ENCODE data around the gene MYO7B.

Gene MYO7B

GRCh38 chr2:127562936-127563335 lies 27.5 kb downstream of the MYO7B start:
- H2AFZ ChIP-seq (ENCODE audit: low read depth, low read length), result no peak overlapping the region
- no peak overlapping the region for H3K9ac ChIP-seq (ENCODE audit: low read length)
- no peaks in the 10 kb centered on the region for H3K36me3 ChIP-seq (ENCODE audit: control insufficient read depth in 1 of 2, insufficient read depth in 2 of 2, low read depth in 1 of 2, low read length in 2 of 2)
- H3K27me3 ChIP-seq (ENCODE audit: control insufficient read depth in 1 of 2, insufficient read depth in 1 of 2, low read length in 2 of 2), result peaks cover 21 to 23% of the 10 kb centered on the region in 2 experiments
- no peak overlapping the region for H3K27ac ChIP-seq (ENCODE audit: low read length, poor library complexity, severe bottlenecking)
- no peaks in the 10 kb centered on the region for H3K79me1 ChIP-seq (replicated peaks; ENCODE audit: low read length, poor library complexity, severe bottlenecking)
- H3K4ac ChIP-seq (ENCODE audit: low read depth in 1 of 2, low read length in 2 of 2), result no peak overlapping the region
- no peak overlapping the region for H2BK5ac ChIP-seq (ENCODE audit: low read depth, low read length, poor library complexity, severe bottlenecking)
- no peak overlapping the region for H3K14ac ChIP-seq (ENCODE audit: low read length in 2 of 2)
- no peak overlapping the region for H2BK15ac ChIP-seq (ENCODE audit: low read depth, poor library complexity, severe bottlenecking)
- H2BK120ac ChIP-seq (ENCODE audit: low read depth, low read length), result no peak overlapping the region
- no peak overlapping the region for H3K18ac ChIP-seq (ENCODE audit: low read depth in 1 of 2, low read length in 2 of 2)
- H3K4me2 ChIP-seq (ENCODE audit: low read length, poor library complexity, severe bottlenecking), result no peak overlapping the region
- no peak overlapping the region for H3K4me3 ChIP-seq (ENCODE audit: insufficient read depth in 1 of 2, low read depth in 1 of 2, low read length in 2 of 2)
- H3K9me3 ChIP-seq (ENCODE audit: control insufficient read depth, low read length), result no peaks in the 10 kb centered on the region
- DNase-seq, result no peak
- no peak overlapping the region for H4K91ac ChIP-seq (ENCODE audit: low read length)
- no peaks in the 10 kb centered on the region for H3K4me1 ChIP-seq (ENCODE audit: control insufficient read depth, insufficient read depth, low read depth, low read length)
- no peak overlapping the region for H4K8ac ChIP-seq (ENCODE audit: low read length)
- WGBS, result no CpG with 5 or more reads among the region's 2 CpGs
- H2AK5ac ChIP-seq (ENCODE audit: low read length, severe bottlenecking), result no peak overlapping the region
- H2BK12ac ChIP-seq (ENCODE audit: low read length in 2 of 2), result no peak overlapping the region
- no peak overlapping the region for H3K23ac ChIP-seq (ENCODE audit: low read length in 2 of 2)

- Histone ChIP-seq H2AK5ac (ENCODE audit: low read length, severe bottlenecking) (no peak overlapping the region), H3K4me3 (ENCODE audit: insufficient read depth in 1 of 2, low read depth in 1 of 2, low read length in 2 of 2) (no peak overlapping the region), H2BK5ac (ENCODE audit: low read depth, low read length, poor library complexity, severe bottlenecking) (no peak overlapping the region), H2BK15ac (ENCODE audit: low read depth, poor library complexity, severe bottlenecking) (no peak overlapping the region), H3K14ac (ENCODE audit: low read length in 2 of 2) (no peak overlapping the region), H3K79me1 (replicated peaks; ENCODE audit: low read length, poor library complexity, severe bottlenecking) (no peaks in the 10 kb centered on the region), H4K8ac (ENCODE audit: low read length) (no peak overlapping the region), H3K4ac (ENCODE audit: low read depth in 1 of 2, low read length in 2 of 2) (no peak overlapping the region), H3K27me3 (ENCODE audit: control insufficient read depth in 1 of 2, insufficient read depth in 1 of 2, low read length in 2 of 2) (peaks cover 20 to 21% of the 10 kb centered on the region in 2 experiments), H3K18ac (ENCODE audit: low read depth in 1 of 2, low read length in 2 of 2) (no peak overlapping the region), H2BK12ac (ENCODE audit: low read length in 2 of 2) (no peak overlapping the region), H3K9me3 (ENCODE audit: control insufficient read depth, low read length) (no peaks in the 10 kb centered on the region), H3K4me1 (ENCODE audit: control insufficient read depth, insufficient read depth, low read depth, low read length) (no peaks in the 10 kb centered on the region), H2BK120ac (ENCODE audit: low read depth, low read length) (no peak overlapping the region), H3K4me2 (ENCODE audit: low read length, poor library complexity, severe bottlenecking) (no peak overlapping the region), H3K27ac (ENCODE audit: low read length, poor library complexity, severe bottlenecking) (no peak overlapping the region), H3K9ac (ENCODE audit: low read length) (no peak overlapping the region), H4K91ac (ENCODE audit: low read length) (no peak overlapping the region), H3K36me3 (ENCODE audit: control insufficient read depth in 1 of 2, insufficient read depth in 2 of 2, low read depth in 1 of 2, low read length in 2 of 2) (no peaks in the 10 kb centered on the region), H3K23ac (ENCODE audit: low read length in 2 of 2) (no peak overlapping the region), H2AFZ (ENCODE audit: low read depth, low read length) (no peak overlapping the region)
- no peak for DNase-seq
- WGBS, result 84% methylated on average over 11 of the region's 14 CpGs
Observed at GRCh38 chr2:127563458-127564428, 28.3 kb downstream of the MYO7B start.

GRCh38 chr2:127564429-127565260 lies 29.2 kb downstream of the MYO7B start:
- Histone ChIP-seq H3K4ac (ENCODE audit: low read depth in 1 of 2, low read length in 2 of 2) (no peak overlapping the region), H3K23ac (ENCODE audit: low read length in 2 of 2) (no peak overlapping the region), H2AFZ (ENCODE audit: low read depth, low read length) (no peak overlapping the region), H3K9me3 (ENCODE audit: control insufficient read depth, low read length) (no peaks in the 10 kb centered on the region), H2BK15ac (ENCODE audit: low read depth, poor library complexity, severe bottlenecking) (no peak overlapping the region), H4K91ac (ENCODE audit: low read length) (no peak overlapping the region), H2BK5ac (ENCODE audit: low read depth, low read length, poor library complexity, severe bottlenecking) (no peak overlapping the region), H3K9ac (ENCODE audit: low read length) (no peak overlapping the region), H2AK5ac (ENCODE audit: low read length, severe bottlenecking) (no peak overlapping the region), H2BK120ac (ENCODE audit: low read depth, low read length) (no peak overlapping the region), H3K18ac (ENCODE audit: low read depth in 1 of 2, low read length in 2 of 2) (no peak overlapping the region), H3K27ac (ENCODE audit: low read length, poor library complexity, severe bottlenecking) (no peak overlapping the region), H3K14ac (ENCODE audit: low read length in 2 of 2) (no peak overlapping the region), H3K36me3 (ENCODE audit: control insufficient read depth in 1 of 2, insufficient read depth in 2 of 2, low read depth in 1 of 2, low read length in 2 of 2) (no peaks in the 10 kb centered on the region), H3K79me1 (replicated peaks; ENCODE audit: low read length, poor library complexity, severe bottlenecking) (no peaks in the 10 kb centered on the region), H3K4me2 (ENCODE audit: low read length, poor library complexity, severe bottlenecking) (no peak overlapping the region), H4K8ac (ENCODE audit: low read length) (no peak overlapping the region), H3K4me3 (ENCODE audit: insufficient read depth in 1 of 2, low read depth in 1 of 2, low read length in 2 of 2) (no peak overlapping the region), H2BK12ac (ENCODE audit: low read length in 2 of 2) (peak overlapping the region in 1 of 2 experiments; percentile 51), H3K27me3 (ENCODE audit: control insufficient read depth in 1 of 2, insufficient read depth in 1 of 2, low read length in 2 of 2) (peaks cover 13 to 15% of the 10 kb centered on the region in 2 experiments), H3K4me1 (ENCODE audit: control insufficient read depth, insufficient read depth, low read depth, low read length) (peaks cover 2% of the 10 kb centered on the region)
- no peak for DNase-seq
- WGBS, result 87% methylated on average over 11 of the region's 11 CpGs

All from mesenchymal stem cell (in vitro differentiated cells and primary cell).